Nephron (organoid): Measurements from ENCODE around the gene CCR9.

Source experiments
- H3K27ac Mint-ChIP-seq, 3 experiments: 2 replicates each; pipeline ENCODE4 v1.8.0; 2020; ENCODE audit warnings: mixed read lengths in 3 of 3, mild to moderate bottlenecking in 2 of 3, moderate library complexity in 1 of 3
- H3K27me3 Mint-ChIP-seq: 2 replicates; pipeline ENCODE4 v1.8.0; 2021; ENCODE audit warnings: low read depth, mild to moderate bottlenecking, moderate library complexity, mixed read lengths
- H3K36me3 Mint-ChIP-seq: 2 replicates; pipeline ENCODE4 v1.8.0; 2020; ENCODE audit warnings: low read depth, mixed read lengths
- H3K4me1 Mint-ChIP-seq: 2 replicates; pipeline ENCODE4 v1.8.0; 2020; ENCODE audit warnings: mixed read lengths
- H3K4me3 Mint-ChIP-seq, 3 experiments: 2 replicates each; pipeline ENCODE4 v1.8.0; 2020; ENCODE audit warnings: mild to moderate bottlenecking in 3 of 3, mixed read lengths in 3 of 3, moderate library complexity in 2 of 3
- H3K9me3 Mint-ChIP-seq: 2 replicates; pipeline ENCODE4 v1.8.0; 2020; ENCODE audit warnings: mixed read lengths
- CTCF ChIP-seq, 3 experiments: fragments of 200-600 bp; sonication (generic); IDR thresholded peaks; one replicate each; pipeline ENCODE4 v1.5.0; 2021; ENCODE audit warnings: antibody characterized with exemption in 3 of 3; ENCODE audit not compliant: unreplicated experiment in 3 of 3

Gene CCR9

GRCh38 chr3:45946875-45947274 lies 60.5 kb downstream of the CCR9 start:
- H3K4me3 Mint-ChIP-seq: no peak overlapping the region
- H3K27me3 Mint-ChIP-seq: no peaks in the 10 kb centered on the region
- no peaks in the 10 kb centered on the region for H3K4me1 Mint-ChIP-seq
- H3K9me3 Mint-ChIP-seq: no peaks in the 10 kb centered on the region
- peaks cover 30% of the 10 kb centered on the region for H3K36me3 Mint-ChIP-seq
- no peak overlapping the region for H3K27ac Mint-ChIP-seq
- no peak for TF ChIP-seq CTCF (IDR thresholded peaks at IDR 0.05; ENCODE audit: unreplicated experiment in 3 of 3)

GRCh38 chr3:45947361-45947760 lies 61.0 kb downstream of the CCR9 start:
- H3K27ac Mint-ChIP-seq: no peak overlapping the region
- no peaks in the 10 kb centered on the region for H3K27me3 Mint-ChIP-seq
- no peak for TF ChIP-seq CTCF (IDR thresholded peaks at IDR 0.05; ENCODE audit: unreplicated experiment in 3 of 3)
- H3K36me3 Mint-ChIP-seq: peaks cover 33% of the 10 kb centered on the region
- H3K4me1 Mint-ChIP-seq: no peaks in the 10 kb centered on the region
- H3K4me3 Mint-ChIP-seq: no peak overlapping the region
- H3K9me3 Mint-ChIP-seq: no peaks in the 10 kb centered on the region

GRCh38 chr3:45948311-45948781 lies 62.0 kb downstream of the CCR9 start:
- H3K9me3 Mint-ChIP-seq: no peaks in the 10 kb centered on the region
- no peak overlapping the region for H3K27ac Mint-ChIP-seq
- H3K4me3 Mint-ChIP-seq: no peak overlapping the region
- no peaks in the 10 kb centered on the region for H3K4me1 Mint-ChIP-seq
- no peak for TF ChIP-seq CTCF (IDR thresholded peaks at IDR 0.05; ENCODE audit: unreplicated experiment in 3 of 3)
- peaks cover 43% of the 10 kb centered on the region for H3K36me3 Mint-ChIP-seq
- H3K27me3 Mint-ChIP-seq: no peaks in the 10 kb centered on the region

DNA sequence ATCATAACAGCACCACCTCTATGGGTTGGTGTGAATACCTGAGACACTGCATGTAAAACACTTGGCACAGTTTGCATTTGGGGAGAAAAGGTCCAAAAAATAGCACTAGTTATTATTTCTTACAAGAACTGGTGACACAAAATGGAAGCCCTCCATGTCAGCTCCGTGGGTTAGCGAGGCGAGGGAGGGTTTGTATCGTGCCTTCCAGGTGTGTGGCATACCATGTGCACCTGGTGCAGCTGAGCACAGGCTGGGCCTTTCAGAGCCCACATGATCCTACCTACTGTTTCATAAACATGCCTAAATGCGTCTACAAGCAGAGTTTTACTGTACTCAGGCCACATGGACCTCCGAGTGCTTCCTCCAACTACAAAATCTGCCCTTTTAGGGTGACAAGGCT lies 62.5 kb downstream of the CCR9 start:
- H3K27ac Mint-ChIP-seq: no peak overlapping the region
- H3K4me1 Mint-ChIP-seq: no peaks in the 10 kb centered on the region
- H3K9me3 Mint-ChIP-seq: no peaks in the 10 kb centered on the region
- H3K36me3 Mint-ChIP-seq: peaks cover 48% of the 10 kb centered on the region
- TF ChIP-seq CTCF (IDR thresholded peaks at IDR 0.05; ENCODE audit: unreplicated experiment in 3 of 3): no peak
- no peaks in the 10 kb centered on the region for H3K27me3 Mint-ChIP-seq
- H3K4me3 Mint-ChIP-seq: no peak overlapping the region

DNA sequence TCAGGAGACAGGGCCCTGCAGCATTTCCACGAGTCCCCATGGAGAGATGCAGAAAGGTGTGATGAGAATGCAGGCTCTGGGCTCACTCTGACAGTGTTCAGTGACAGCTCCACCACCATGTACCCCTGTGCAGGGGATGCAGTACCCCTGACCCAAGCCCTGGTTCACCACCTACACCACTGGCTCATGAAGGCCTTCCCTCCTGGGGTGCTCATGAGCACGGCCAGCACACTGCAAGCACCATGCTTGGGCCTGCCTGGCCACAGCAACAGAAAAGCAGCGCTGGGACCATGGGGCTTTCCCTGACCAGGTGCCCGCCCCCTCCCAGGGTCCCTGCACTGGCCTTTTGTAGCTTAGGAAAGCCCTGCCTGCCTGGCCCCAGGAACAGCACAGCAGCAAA lies 63.1 kb downstream of the CCR9 start:
- Mint-ChIP-seq H3K4me3 (no peak overlapping the region), H3K27me3 (no peaks in the 10 kb centered on the region), H3K9me3 (no peaks in the 10 kb centered on the region), H3K27ac (no peak overlapping the region), H3K36me3 (peaks cover 54% of the 10 kb centered on the region), H3K4me1 (no peaks in the 10 kb centered on the region)
- TF ChIP-seq CTCF (IDR thresholded peaks at IDR 0.05; ENCODE audit: unreplicated experiment in 3 of 3): no peak

GRCh38 chr3:45950131-45950530 lies 63.8 kb downstream of the CCR9 start:
- TF ChIP-seq CTCF (IDR thresholded peaks at IDR 0.05; ENCODE audit: unreplicated experiment in 3 of 3): no peak
- no peaks in the 10 kb centered on the region for H3K4me1 Mint-ChIP-seq
- peaks cover 60% of the 10 kb centered on the region for H3K36me3 Mint-ChIP-seq
- H3K27ac Mint-ChIP-seq: no peak overlapping the region
- H3K27me3 Mint-ChIP-seq: no peaks in the 10 kb centered on the region
- no peak overlapping the region for H3K4me3 Mint-ChIP-seq
- no peaks in the 10 kb centered on the region for H3K9me3 Mint-ChIP-seq
